Esophagus muscularis mucosa (tissue), 3 donors: ENCODE measurements around the gene ATP10B.

Experiments
- POLR2A ChIP-seq: fragments of 450-650 bp; IDR thresholded peaks from one replicate; pipeline ENCODE4 v1.6.1; 2017; ENCODE audit warnings: antibody characterized with exemption, moderate library complexity, mild to moderate bottlenecking, low read depth
- TF ChIP-seq, protein P1 (sequence below), 3 experiments: fragments of 200-600 bp in 2 of 3; fragments of 450-650 bp in 1 of 3; sonication (generic) in 2 of 3; IDR thresholded peaks; one replicate each; pipeline ENCODE4 v1.5.1; 2017 to 2019; ENCODE audit warnings: antibody characterized with exemption in 3 of 3, mild to moderate bottlenecking in 2 of 3, moderate library complexity in 1 of 3

DNA sequence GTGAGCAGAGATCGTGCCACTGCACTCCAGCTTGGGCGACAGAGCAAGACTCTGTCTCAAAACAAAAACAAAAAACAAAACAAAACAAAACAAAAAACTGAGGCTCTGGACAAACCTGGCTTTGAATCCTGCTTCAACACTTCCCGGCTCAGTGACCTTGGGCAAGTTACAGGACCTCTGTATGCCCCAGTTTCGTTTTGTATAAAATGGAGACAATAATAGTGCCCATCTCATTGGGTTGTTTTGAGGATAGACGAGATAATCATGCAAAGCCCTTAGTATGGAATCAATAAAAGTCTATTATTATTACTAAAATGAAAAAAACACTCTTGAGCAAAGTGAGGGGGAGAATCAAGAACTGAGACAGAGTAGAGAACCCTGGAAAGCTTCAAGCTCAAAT, 184.9 kb downstream of the ATP10B start:
- no peak for TF ChIP-seq POLR2A
- TF ChIP-seq, protein P1, sequence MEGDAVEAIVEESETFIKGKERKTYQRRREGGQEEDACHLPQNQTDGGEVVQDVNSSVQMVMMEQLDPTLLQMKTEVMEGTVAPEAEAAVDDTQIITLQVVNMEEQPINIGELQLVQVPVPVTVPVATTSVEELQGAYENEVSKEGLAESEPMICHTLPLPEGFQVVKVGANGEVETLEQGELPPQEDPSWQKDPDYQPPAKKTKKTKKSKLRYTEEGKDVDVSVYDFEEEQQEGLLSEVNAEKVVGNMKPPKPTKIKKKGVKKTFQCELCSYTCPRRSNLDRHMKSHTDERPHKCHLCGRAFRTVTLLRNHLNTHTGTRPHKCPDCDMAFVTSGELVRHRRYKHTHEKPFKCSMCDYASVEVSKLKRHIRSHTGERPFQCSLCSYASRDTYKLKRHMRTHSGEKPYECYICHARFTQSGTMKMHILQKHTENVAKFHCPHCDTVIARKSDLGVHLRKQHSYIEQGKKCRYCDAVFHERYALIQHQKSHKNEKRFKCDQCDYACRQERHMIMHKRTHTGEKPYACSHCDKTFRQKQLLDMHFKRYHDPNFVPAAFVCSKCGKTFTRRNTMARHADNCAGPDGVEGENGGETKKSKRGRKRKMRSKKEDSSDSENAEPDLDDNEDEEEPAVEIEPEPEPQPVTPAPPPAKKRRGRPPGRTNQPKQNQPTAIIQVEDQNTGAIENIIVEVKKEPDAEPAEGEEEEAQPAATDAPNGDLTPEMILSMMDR (IDR thresholded peaks at IDR 0.05) = no peak
